ENCODE measurements around the gene TMEM91.
"Not testable (repeated sequence)": the region's sequence is repeated elsewhere in the genome, so short reads cannot be mapped to it uniquely, and the experiment has no call there.

The TMEM91 gene

GRCh38 chr19:41376241-41376997 is at the start of gene TMEM91:
Gene TMEM91, plus strand, starts transcription at chr19:41376533. Its CDS starts 1,777 bp downstream, at chr19:41378310.
- no peak for DNase-seq

- DNase-seq: no peak
Measured at GRCh38 chr19:41327076-41327575, 49.2 kb upstream of the TMEM91 start.

GRCh38 chr19:41327576-41328156 is 48.7 kb upstream of the TMEM91 start:
- DNase-seq: peak; percentile 92

- DNase-seq: no peak
Measured at GRCh38 chr19:41328157-41328841, 48.0 kb upstream of the TMEM91 start.

- no peak for DNase-seq
Measured at GRCh38 chr19:41328842-41329225, 47.5 kb upstream of the TMEM91 start.

GRCh38 chr19:41330481-41330880 is 45.9 kb upstream of the TMEM91 start:
- no peak for DNase-seq

- no peak for DNase-seq
Measured at GRCh38 chr19:41330946-41331678, 45.2 kb upstream of the TMEM91 start.

- DNase-seq: no peak
Measured at GRCh38 chr19:41332000-41332399, 44.3 kb upstream of the TMEM91 start.

- no peak for DNase-seq
Measured at GRCh38 chr19:41332468-41332867, 43.9 kb upstream of the TMEM91 start.

GRCh38 chr19:41334793-41335192 is 41.5 kb upstream of the TMEM91 start:
- no peak for DNase-seq

- DNase-seq: no peak
Measured at GRCh38 chr19:41335467-41335866, 40.9 kb upstream of the TMEM91 start.

GRCh38 chr19:41339936-41340335 is 36.4 kb upstream of the TMEM91 start:
- DNase-seq: no peak

GRCh38 chr19:41341669-41342490 is 34.5 kb upstream of the TMEM91 start:
- no peak for DNase-seq

- no peak for DNase-seq
Measured at GRCh38 chr19:41344162-41344561, 32.2 kb upstream of the TMEM91 start.

GRCh38 chr19:41346916-41347315 is 29.4 kb upstream of the TMEM91 start:
- not testable (repeated sequence) for DNase-seq

- DNase-seq: peak; percentile 32
Measured at GRCh38 chr19:41350735-41351338, 25.5 kb upstream of the TMEM91 start.

- DNase-seq: peak; percentile 85
Measured at GRCh38 chr19:41351339-41352245, 24.7 kb upstream of the TMEM91 start.

GRCh38 chr19:41352279-41352608 is 24.1 kb upstream of the TMEM91 start:
- no peak for DNase-seq

GRCh38 chr19:41352609-41353465 is 23.5 kb upstream of the TMEM91 start:
- DNase-seq: peak; percentile 85
